IMR-90 (cell line): ENCODE data around the gene GORASP1.
A peak's percentile ranks its signal among the peaks of the same experiment; 100 is the strongest.

ENCODE experiments used
- CEBPB ChIP-seq: IDR thresholded peaks from 2 replicates; pipeline ENCODE4 v1.6.1; 2012; ENCODE audit warnings: low read depth, low read length, improper control_type of control experiment
- MXI1 ChIP-seq: IDR thresholded peaks from 2 replicates; pipeline ENCODE4 v1.6.1; 2012; ENCODE audit warnings: low read depth, mild to moderate bottlenecking, low read length, moderate library complexity, borderline replicate concordance
- POLR2A ChIP-seq: IDR thresholded peaks from 2 replicates; pipeline ENCODE4 v1.6.1; 2012; ENCODE audit warnings: mild to moderate bottlenecking, low read depth, low read length
- RFX5 ChIP-seq: IDR thresholded peaks from 2 replicates; pipeline ENCODE4 v1.8.0; 2012; ENCODE audit warnings: low read depth, mild to moderate bottlenecking, low read length, moderate library complexity
- TF ChIP-seq, protein P1 (sequence below): fragments of 150-350 bp; IDR thresholded peaks from 2 replicates; pipeline ENCODE4 v1.6.1; 2016; ENCODE audit warnings: low read depth, mild to moderate bottlenecking, low read length, moderate library complexity, borderline replicate concordance
- TF ChIP-seq, protein P2 (sequence below): conservative IDR thresholded peaks from 2 replicates; pipeline ENCODE4 v1.5.1; 2012; ENCODE audit warnings: mild to moderate bottlenecking, low read depth, low read length, improper control_type of control experiment

DNA sequence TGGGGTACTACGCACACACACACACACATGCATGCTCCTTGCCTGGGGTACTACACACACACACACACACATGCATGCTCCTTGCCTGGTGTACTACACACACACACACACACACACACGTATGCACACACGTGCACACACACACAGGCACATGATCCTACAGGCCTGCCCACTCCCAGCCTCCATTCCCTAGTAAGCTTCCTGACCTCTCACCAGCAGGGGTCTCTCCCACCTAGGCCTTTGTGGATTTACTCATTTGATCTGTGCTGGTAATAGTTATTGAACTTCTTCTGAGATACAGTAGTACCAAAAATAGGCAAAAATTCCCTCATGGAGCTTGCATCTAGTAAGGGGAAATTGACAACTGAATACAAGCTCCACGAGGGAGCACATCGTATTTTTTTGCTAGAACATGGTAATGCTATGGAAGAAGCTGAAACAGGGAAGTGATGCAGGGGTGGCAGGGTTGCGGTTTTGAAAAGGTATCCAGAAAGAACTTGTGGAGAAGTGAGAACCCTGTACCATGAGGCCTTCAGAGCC, 19.2 kb upstream of the GORASP1 start:
- TF ChIP-seq, protein P1, sequence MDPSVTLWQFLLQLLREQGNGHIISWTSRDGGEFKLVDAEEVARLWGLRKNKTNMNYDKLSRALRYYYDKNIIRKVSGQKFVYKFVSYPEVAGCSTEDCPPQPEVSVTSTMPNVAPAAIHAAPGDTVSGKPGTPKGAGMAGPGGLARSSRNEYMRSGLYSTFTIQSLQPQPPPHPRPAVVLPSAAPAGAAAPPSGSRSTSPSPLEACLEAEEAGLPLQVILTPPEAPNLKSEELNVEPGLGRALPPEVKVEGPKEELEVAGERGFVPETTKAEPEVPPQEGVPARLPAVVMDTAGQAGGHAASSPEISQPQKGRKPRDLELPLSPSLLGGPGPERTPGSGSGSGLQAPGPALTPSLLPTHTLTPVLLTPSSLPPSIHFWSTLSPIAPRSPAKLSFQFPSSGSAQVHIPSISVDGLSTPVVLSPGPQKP: no peak
- TF ChIP-seq RFX5: no peak
- TF ChIP-seq, protein P2, sequence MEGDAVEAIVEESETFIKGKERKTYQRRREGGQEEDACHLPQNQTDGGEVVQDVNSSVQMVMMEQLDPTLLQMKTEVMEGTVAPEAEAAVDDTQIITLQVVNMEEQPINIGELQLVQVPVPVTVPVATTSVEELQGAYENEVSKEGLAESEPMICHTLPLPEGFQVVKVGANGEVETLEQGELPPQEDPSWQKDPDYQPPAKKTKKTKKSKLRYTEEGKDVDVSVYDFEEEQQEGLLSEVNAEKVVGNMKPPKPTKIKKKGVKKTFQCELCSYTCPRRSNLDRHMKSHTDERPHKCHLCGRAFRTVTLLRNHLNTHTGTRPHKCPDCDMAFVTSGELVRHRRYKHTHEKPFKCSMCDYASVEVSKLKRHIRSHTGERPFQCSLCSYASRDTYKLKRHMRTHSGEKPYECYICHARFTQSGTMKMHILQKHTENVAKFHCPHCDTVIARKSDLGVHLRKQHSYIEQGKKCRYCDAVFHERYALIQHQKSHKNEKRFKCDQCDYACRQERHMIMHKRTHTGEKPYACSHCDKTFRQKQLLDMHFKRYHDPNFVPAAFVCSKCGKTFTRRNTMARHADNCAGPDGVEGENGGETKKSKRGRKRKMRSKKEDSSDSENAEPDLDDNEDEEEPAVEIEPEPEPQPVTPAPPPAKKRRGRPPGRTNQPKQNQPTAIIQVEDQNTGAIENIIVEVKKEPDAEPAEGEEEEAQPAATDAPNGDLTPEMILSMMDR: peak; percentile 65
- no peak for TF ChIP-seq MXI1
- TF ChIP-seq POLR2A: no peak
- TF ChIP-seq CEBPB: no peak
